ENCODE data around the gene IVD.

The IVD gene

GRCh38 chr15:40443846-40444245 is 38.3 kb downstream of the IVD start:
- H3K36me3 ChIP-seq (ENCODE audit: low read depth), result no peaks in the 10 kb centered on the region
- no peak for ATAC-seq (ENCODE audit: low read depth)
- peaks cover 7% of the 10 kb centered on the region for H3K4me1 ChIP-seq (ENCODE audit: insufficient read depth, poor library complexity, severe bottlenecking)
- no peaks in the 10 kb centered on the region for H3K9me3 ChIP-seq (ENCODE audit: severe bottlenecking)
- H3K4me3 ChIP-seq (ENCODE audit: severe bottlenecking), result no peak overlapping the region
- no peak for TF ChIP-seq CTCF (IDR thresholded peaks at IDR 0.05; ENCODE audit: poor library complexity, severe bottlenecking)
- DNase-seq (ENCODE audit: low spot score), result no peak
- H3K27me3 ChIP-seq (ENCODE audit: insufficient read depth, poor library complexity, severe bottlenecking), result no peaks in the 10 kb centered on the region
- H3K27ac ChIP-seq (ENCODE audit: poor library complexity, severe bottlenecking), result no peak overlapping the region

- Histone ChIP-seq H3K27ac (ENCODE audit: poor library complexity, severe bottlenecking) (no peak overlapping the region), H3K4me1 (ENCODE audit: insufficient read depth, poor library complexity, severe bottlenecking) (peaks cover 7% of the 10 kb centered on the region), H3K27me3 (ENCODE audit: insufficient read depth, poor library complexity, severe bottlenecking) (no peaks in the 10 kb centered on the region), H3K9me3 (ENCODE audit: severe bottlenecking) (no peaks in the 10 kb centered on the region), H3K36me3 (ENCODE audit: low read depth) (no peaks in the 10 kb centered on the region), H3K4me3 (ENCODE audit: severe bottlenecking) (no peak overlapping the region)
- no peak for ATAC-seq (ENCODE audit: low read depth)
- no peak for TF ChIP-seq CTCF (IDR thresholded peaks at IDR 0.05; ENCODE audit: poor library complexity, severe bottlenecking)
- DNase-seq (ENCODE audit: low spot score), result no peak
These were observed 39.1 kb downstream of the IVD start for GRCh38 chr15:40444736-40445135.

GRCh38 chr15:40445421-40445922 is 39.9 kb downstream of the IVD start:
- no peaks in the 10 kb centered on the region for H3K27me3 ChIP-seq (ENCODE audit: insufficient read depth, poor library complexity, severe bottlenecking)
- DNase-seq (ENCODE audit: low spot score), result no peak
- no peak for TF ChIP-seq CTCF (IDR thresholded peaks at IDR 0.05; ENCODE audit: poor library complexity, severe bottlenecking)
- H3K9me3 ChIP-seq (ENCODE audit: severe bottlenecking), result no peaks in the 10 kb centered on the region
- no peak overlapping the region for H3K4me3 ChIP-seq (ENCODE audit: severe bottlenecking)
- peaks cover 7% of the 10 kb centered on the region for H3K4me1 ChIP-seq (ENCODE audit: insufficient read depth, poor library complexity, severe bottlenecking)
- no peak overlapping the region for H3K27ac ChIP-seq (ENCODE audit: poor library complexity, severe bottlenecking)
- ATAC-seq (ENCODE audit: low read depth), result 0 out of 3 replicates have a peak, but pooled peaks have one; percentile 11
- no peaks in the 10 kb centered on the region for H3K36me3 ChIP-seq (ENCODE audit: low read depth)

- no peak overlapping the region for H3K27ac ChIP-seq (ENCODE audit: poor library complexity, severe bottlenecking)
- DNase-seq (ENCODE audit: low spot score) (no peak), ATAC-seq (ENCODE audit: low read depth) (no peak)
- H3K27me3 ChIP-seq (ENCODE audit: insufficient read depth, poor library complexity, severe bottlenecking), result no peaks in the 10 kb centered on the region
- H3K9me3 ChIP-seq (ENCODE audit: severe bottlenecking), result no peaks in the 10 kb centered on the region
- H3K4me3 ChIP-seq (ENCODE audit: severe bottlenecking), result no peak overlapping the region
- no peak for TF ChIP-seq CTCF (IDR thresholded peaks at IDR 0.05; ENCODE audit: poor library complexity, severe bottlenecking)
- H3K36me3 ChIP-seq (ENCODE audit: low read depth), result no peaks in the 10 kb centered on the region
- H3K4me1 ChIP-seq (ENCODE audit: insufficient read depth, poor library complexity, severe bottlenecking), result peaks cover 7% of the 10 kb centered on the region
These were observed 40.5 kb downstream of the IVD start for GRCh38 chr15:40446144-40446543.

GRCh38 chr15:40448354-40448753 is 42.8 kb downstream of the IVD start:
- Histone ChIP-seq H3K4me3 (ENCODE audit: severe bottlenecking) (no peak overlapping the region), H3K27me3 (ENCODE audit: insufficient read depth, poor library complexity, severe bottlenecking) (no peaks in the 10 kb centered on the region), H3K36me3 (ENCODE audit: low read depth) (no peaks in the 10 kb centered on the region), H3K27ac (ENCODE audit: poor library complexity, severe bottlenecking) (no peak overlapping the region), H3K9me3 (ENCODE audit: severe bottlenecking) (no peaks in the 10 kb centered on the region), H3K4me1 (ENCODE audit: insufficient read depth, poor library complexity, severe bottlenecking) (peaks cover 7% of the 10 kb centered on the region)
- ATAC-seq (ENCODE audit: low read depth), result no peak
- TF ChIP-seq CTCF (IDR thresholded peaks at IDR 0.05; ENCODE audit: poor library complexity, severe bottlenecking), result no peak
- no peak for DNase-seq (ENCODE audit: low spot score)
